Measurements from ENCODE around the gene KLRC4. TPM values are rescaled to one million over a fixed set of nuclear protein-coding genes. Genes with fewer than 3 reads are reported as not detected.

Gene KLRC4
- total and polyA plus RNA-seq, 4 donors = 0.17 to 1.3 (median 0.32) TPM

DNA sequence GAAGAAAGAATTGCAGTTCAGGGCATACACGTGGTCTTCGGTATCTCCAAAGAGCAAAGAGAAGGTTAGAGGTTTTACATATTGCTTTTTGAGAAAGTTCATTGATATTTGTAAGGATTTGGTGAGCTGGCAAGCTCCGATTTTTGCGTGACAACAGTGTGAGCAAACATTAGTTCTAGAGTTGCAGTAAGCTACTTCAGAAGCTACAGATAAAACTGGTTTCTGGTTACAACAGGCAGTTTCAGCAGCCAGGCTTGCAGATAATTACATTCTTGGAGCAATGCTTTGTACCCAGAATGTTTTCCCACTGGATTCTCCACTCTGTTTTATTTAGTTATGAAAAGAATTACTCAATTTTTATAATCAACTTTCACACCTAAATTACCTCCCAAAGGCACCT, 47.9 kb downstream of the KLRC4 start (continued):
- TF ChIP-seq, protein P1, sequence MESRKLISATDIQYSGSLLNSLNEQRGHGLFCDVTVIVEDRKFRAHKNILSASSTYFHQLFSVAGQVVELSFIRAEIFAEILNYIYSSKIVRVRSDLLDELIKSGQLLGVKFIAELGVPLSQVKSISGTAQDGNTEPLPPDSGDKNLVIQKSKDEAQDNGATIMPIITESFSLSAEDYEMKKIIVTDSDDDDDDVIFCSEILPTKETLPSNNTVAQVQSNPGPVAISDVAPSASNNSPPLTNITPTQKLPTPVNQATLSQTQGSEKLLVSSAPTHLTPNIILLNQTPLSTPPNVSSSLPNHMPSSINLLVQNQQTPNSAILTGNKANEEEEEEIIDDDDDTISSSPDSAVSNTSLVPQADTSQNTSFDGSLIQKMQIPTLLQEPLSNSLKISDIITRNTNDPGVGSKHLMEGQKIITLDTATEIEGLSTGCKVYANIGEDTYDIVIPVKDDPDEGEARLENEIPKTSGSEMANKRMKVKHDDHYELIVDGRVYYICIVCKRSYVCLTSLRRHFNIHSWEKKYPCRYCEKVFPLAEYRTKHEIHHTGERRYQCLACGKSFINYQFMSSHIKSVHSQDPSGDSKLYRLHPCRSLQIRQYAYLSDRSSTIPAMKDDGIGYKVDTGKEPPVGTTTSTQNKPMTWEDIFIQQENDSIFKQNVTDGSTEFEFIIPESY (IDR thresholded peaks at IDR 0.05) = no peak
- TF ChIP-seq, protein P2, sequence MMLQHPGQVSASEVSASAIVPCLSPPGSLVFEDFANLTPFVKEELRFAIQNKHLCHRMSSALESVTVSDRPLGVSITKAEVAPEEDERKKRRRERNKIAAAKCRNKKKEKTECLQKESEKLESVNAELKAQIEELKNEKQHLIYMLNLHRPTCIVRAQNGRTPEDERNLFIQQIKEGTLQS (IDR thresholded peaks at IDR 0.05) = no peak

DNA sequence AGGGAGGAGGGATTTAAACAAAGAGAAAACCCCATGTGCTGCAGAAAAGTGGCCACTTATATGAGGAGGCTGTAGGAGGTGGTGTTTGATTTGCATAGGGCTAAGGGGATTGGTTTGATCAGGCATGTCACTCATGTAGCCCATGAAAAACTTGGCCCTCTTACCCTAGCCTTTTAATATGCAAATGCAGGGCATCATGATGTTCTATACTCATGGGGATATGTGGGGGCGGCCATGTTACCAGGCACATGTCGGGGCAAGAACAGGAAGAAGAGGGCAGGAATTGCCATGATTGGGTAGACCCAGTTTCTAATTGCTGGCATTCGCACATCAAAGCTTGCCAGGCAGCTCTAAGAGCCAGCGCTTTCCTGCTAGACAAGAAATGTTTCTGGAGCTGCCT, 48.5 kb downstream of the KLRC4 start:
- no peak overlapping the region for H3K27ac ChIP-seq (ENCODE audit: low read depth in 1 of 2, low read length in 2 of 2)
- no peak for TF ChIP-seq FOXA1 (IDR thresholded peaks at IDR 0.05)
- no peak for TF ChIP-seq TAF1 (conservative IDR thresholded peaks at IDR 0.05)
- TF ChIP-seq RXRA (IDR thresholded peaks at IDR 0.05) = no peak
- TF ChIP-seq NR2F2 (IDR thresholded peaks at IDR 0.05) = no peak
- TF ChIP-seq, protein P3, sequence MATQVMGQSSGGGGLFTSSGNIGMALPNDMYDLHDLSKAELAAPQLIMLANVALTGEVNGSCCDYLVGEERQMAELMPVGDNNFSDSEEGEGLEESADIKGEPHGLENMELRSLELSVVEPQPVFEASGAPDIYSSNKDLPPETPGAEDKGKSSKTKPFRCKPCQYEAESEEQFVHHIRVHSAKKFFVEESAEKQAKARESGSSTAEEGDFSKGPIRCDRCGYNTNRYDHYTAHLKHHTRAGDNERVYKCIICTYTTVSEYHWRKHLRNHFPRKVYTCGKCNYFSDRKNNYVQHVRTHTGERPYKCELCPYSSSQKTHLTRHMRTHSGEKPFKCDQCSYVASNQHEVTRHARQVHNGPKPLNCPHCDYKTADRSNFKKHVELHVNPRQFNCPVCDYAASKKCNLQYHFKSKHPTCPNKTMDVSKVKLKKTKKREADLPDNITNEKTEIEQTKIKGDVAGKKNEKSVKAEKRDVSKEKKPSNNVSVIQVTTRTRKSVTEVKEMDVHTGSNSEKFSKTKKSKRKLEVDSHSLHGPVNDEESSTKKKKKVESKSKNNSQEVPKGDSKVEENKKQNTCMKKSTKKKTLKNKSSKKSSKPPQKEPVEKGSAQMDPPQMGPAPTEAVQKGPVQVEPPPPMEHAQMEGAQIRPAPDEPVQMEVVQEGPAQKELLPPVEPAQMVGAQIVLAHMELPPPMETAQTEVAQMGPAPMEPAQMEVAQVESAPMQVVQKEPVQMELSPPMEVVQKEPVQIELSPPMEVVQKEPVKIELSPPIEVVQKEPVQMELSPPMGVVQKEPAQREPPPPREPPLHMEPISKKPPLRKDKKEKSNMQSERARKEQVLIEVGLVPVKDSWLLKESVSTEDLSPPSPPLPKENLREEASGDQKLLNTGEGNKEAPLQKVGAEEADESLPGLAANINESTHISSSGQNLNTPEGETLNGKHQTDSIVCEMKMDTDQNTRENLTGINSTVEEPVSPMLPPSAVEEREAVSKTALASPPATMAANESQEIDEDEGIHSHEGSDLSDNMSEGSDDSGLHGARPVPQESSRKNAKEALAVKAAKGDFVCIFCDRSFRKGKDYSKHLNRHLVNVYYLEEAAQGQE (IDR thresholded peaks at IDR 0.05) = no peak
- no peak for TF ChIP-seq JUND (IDR thresholded peaks at IDR 0.05)
- TF ChIP-seq, protein P4, sequence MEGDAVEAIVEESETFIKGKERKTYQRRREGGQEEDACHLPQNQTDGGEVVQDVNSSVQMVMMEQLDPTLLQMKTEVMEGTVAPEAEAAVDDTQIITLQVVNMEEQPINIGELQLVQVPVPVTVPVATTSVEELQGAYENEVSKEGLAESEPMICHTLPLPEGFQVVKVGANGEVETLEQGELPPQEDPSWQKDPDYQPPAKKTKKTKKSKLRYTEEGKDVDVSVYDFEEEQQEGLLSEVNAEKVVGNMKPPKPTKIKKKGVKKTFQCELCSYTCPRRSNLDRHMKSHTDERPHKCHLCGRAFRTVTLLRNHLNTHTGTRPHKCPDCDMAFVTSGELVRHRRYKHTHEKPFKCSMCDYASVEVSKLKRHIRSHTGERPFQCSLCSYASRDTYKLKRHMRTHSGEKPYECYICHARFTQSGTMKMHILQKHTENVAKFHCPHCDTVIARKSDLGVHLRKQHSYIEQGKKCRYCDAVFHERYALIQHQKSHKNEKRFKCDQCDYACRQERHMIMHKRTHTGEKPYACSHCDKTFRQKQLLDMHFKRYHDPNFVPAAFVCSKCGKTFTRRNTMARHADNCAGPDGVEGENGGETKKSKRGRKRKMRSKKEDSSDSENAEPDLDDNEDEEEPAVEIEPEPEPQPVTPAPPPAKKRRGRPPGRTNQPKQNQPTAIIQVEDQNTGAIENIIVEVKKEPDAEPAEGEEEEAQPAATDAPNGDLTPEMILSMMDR (IDR thresholded peaks at IDR 0.05; ENCODE audit: low read depth, low read length, missing input control) = no peak
- no peak for TF ChIP-seq YY1 (IDR thresholded peaks at IDR 0.05)
- TF ChIP-seq RAD21 (IDR thresholded peaks at IDR 0.05) = no peak
- TF ChIP-seq HNF4A (conservative IDR thresholded peaks at IDR 0.05) = no peak
- TF ChIP-seq EGR1 (IDR thresholded peaks at IDR 0.05; ENCODE audit: low read depth in 2 of 2) = no peak
- H3K36me3 ChIP-seq (ENCODE audit: control insufficient read depth in 4 of 4, insufficient read depth in 3 of 4, low read depth in 1 of 4, low read length in 3 of 4) = no peaks in the 10 kb centered on the region
- no peaks in the 10 kb centered on the region for H3K27me3 ChIP-seq (ENCODE audit: control insufficient read depth in 4 of 4, insufficient read depth in 4 of 4, low read length in 3 of 4)
- no peak overlapping the region for H3K4me3 ChIP-seq (ENCODE audit: low read depth in 1 of 3, low read length in 3 of 3)
- H3K9ac ChIP-seq (ENCODE audit: low read depth in 1 of 2, low read length in 2 of 2) = no peak overlapping the region
- no peak for DNase-seq (ENCODE audit: low spot score)
- WGBS = 93% methylated on average over 4 of the region's 4 CpGs
- peaks cover 2 to 22% (median 8%) of the 10 kb centered on the region in 4 donors for H3K4me1 ChIP-seq (ENCODE audit: control insufficient read depth in 4 of 4, insufficient read depth in 4 of 4, low read length in 3 of 4)
- H3K9me3 ChIP-seq (ENCODE audit: control insufficient read depth in 4 of 4, low read length in 3 of 4) = no peaks in the 10 kb centered on the region

DNA sequence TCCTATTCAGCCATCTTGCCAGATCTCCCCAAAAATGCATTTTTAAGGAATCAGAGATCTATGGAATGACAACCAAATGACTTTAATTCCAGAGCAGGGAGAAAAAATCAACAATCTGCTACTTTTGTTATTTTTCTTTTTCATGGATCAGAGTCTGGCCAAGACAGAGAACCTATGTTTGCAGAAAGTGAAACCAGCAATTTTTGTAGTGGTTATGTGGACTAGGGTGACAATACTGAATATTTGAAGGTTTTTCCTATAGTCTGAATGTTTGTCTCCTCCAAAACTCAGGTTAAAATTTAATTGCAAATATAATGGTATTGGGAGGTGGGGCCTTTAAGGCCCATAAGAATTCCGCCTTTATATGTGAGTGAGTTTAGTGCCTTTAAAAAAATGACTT, 50.6 kb downstream of the KLRC4 start:
- WGBS = 95% methylated on average over 1 of the region's 1 CpG
- no peak for DNase-seq (ENCODE audit: low spot score)
- no peak overlapping the region for H3K27ac ChIP-seq (ENCODE audit: low read depth in 1 of 2, low read length in 2 of 2)
- peaks cover 0 to 8% (median 1%) of the 10 kb centered on the region in 4 donors for H3K4me1 ChIP-seq (ENCODE audit: control insufficient read depth in 4 of 4, insufficient read depth in 4 of 4, low read length in 3 of 4)
- H3K27me3 ChIP-seq (ENCODE audit: control insufficient read depth in 4 of 4, insufficient read depth in 4 of 4, low read length in 3 of 4) = peaks cover 0 to 4% (median 0%) of the 10 kb centered on the region in 4 donors
- H3K36me3 ChIP-seq (ENCODE audit: control insufficient read depth in 4 of 4, insufficient read depth in 3 of 4, low read depth in 1 of 4, low read length in 3 of 4) = no peaks in the 10 kb centered on the region
- H3K4me3 ChIP-seq (ENCODE audit: low read depth in 1 of 3, low read length in 3 of 3) = no peak overlapping the region
- H3K9me3 ChIP-seq (ENCODE audit: control insufficient read depth in 4 of 4, low read length in 3 of 4) = no peaks in the 10 kb centered on the region
- H3K9ac ChIP-seq (ENCODE audit: low read depth in 1 of 2, low read length in 2 of 2) = no peak overlapping the region
- TF ChIP-seq JUND (IDR thresholded peaks at IDR 0.05) (no peak), FOXA2 (IDR thresholded peaks at IDR 0.05) (no peak), GABPA (IDR thresholded peaks at IDR 0.05 in 1 of 2, conservative IDR thresholded peaks at IDR 0.05 in 1 of 2) (no peak), RAD21 (IDR thresholded peaks at IDR 0.05) (no peak), EGR1 (IDR thresholded peaks at IDR 0.05; ENCODE audit: low read depth in 2 of 2) (no peak), SP1 (IDR thresholded peaks at IDR 0.05) (no peak), HNF4A (conservative IDR thresholded peaks at IDR 0.05) (no peak), TAF1 (conservative IDR thresholded peaks at IDR 0.05) (no peak), HNF4G (IDR thresholded peaks at IDR 0.05) (no peak), YY1 (IDR thresholded peaks at IDR 0.05) (no peak), RXRA (IDR thresholded peaks at IDR 0.05) (no peak), FOXA1 (IDR thresholded peaks at IDR 0.05) (no peak)
- TF ChIP-seq, protein P5, sequence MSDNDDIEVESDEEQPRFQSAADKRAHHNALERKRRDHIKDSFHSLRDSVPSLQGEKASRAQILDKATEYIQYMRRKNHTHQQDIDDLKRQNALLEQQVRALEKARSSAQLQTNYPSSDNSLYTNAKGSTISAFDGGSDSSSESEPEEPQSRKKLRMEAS (IDR thresholded peaks at IDR 0.05) = no peak
- TF ChIP-seq, protein P4 (IDR thresholded peaks at IDR 0.05; ENCODE audit: low read depth, low read length, missing input control) = no peak
- TF ChIP-seq, protein P1 (IDR thresholded peaks at IDR 0.05) = no peak

Data from liver (tissue), 9 donors.